ENCODE results near the gene CSNK1E. TPM values are rescaled to one million over a fixed set of nuclear protein-coding genes. Genes with fewer than 3 reads are reported as not detected.
A peak's percentile ranks its signal among the peaks of the same experiment; 100 is the strongest.
"Not testable (repeated sequence)": the region's sequence is repeated elsewhere in the genome, so short reads cannot be mapped to it uniquely, and the experiment has no call there.

CSNK1E gene
- total RNA-seq, 1 donor from 2014 or later: 402 TPM

GRCh38 chr22:38345782-38346181 lies 28.5 kb upstream of the CSNK1E start:
- H3K36me3 Mint-ChIP-seq (ENCODE audit: unreplicated experiment): no peaks in the 10 kb centered on the region
- peaks cover 2% of the 10 kb centered on the region for H3K27me3 Mint-ChIP-seq (ENCODE audit: unreplicated experiment)
- H3K4me3 Mint-ChIP-seq (ENCODE audit: unreplicated experiment): no peak overlapping the region

DNA sequence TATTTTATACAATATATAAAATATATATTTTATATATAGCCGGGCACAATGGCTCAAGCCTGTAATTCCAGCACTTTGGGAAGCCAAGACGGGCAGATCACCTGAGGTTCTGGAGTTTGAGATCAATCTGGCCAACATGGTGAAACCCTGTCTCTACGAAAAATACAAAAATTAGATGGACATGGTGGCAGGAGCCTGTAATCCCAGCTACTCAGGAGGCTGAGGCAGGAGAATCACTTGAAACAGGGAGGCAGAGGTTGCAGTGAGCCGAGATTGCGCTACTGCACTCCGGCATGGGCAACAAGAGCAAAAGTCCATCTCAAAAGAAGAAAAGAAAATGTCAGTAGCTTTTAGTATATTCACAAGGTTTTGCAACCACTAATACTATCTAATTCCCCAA lies 22.7 kb upstream of the CSNK1E start:
- H3K4me1 Mint-ChIP-seq (ENCODE audit: low read depth, unreplicated experiment); H3K27me3 Mint-ChIP-seq (ENCODE audit: unreplicated experiment); H3K9me3 Mint-ChIP-seq (ENCODE audit: unreplicated experiment); H3K36me3 Mint-ChIP-seq (ENCODE audit: unreplicated experiment); H3K4me3 Mint-ChIP-seq (ENCODE audit: unreplicated experiment); H3K27ac Mint-ChIP-seq (ENCODE audit: unreplicated experiment): not testable (repeated sequence)
- peak; percentile 2 for DNase-seq

More at GRCh38 chr22:38345782-38346181, 28.5 kb upstream of the CSNK1E start:
- Mint-ChIP-seq H3K4me1 (ENCODE audit: low read depth, unreplicated experiment) (peaks cover 14% of the 10 kb centered on the region), H3K9me3 (ENCODE audit: unreplicated experiment) (peaks cover 11% of the 10 kb centered on the region), H3K27ac (ENCODE audit: unreplicated experiment) (no peak overlapping the region)
- TF ChIP-seq, protein P1, sequence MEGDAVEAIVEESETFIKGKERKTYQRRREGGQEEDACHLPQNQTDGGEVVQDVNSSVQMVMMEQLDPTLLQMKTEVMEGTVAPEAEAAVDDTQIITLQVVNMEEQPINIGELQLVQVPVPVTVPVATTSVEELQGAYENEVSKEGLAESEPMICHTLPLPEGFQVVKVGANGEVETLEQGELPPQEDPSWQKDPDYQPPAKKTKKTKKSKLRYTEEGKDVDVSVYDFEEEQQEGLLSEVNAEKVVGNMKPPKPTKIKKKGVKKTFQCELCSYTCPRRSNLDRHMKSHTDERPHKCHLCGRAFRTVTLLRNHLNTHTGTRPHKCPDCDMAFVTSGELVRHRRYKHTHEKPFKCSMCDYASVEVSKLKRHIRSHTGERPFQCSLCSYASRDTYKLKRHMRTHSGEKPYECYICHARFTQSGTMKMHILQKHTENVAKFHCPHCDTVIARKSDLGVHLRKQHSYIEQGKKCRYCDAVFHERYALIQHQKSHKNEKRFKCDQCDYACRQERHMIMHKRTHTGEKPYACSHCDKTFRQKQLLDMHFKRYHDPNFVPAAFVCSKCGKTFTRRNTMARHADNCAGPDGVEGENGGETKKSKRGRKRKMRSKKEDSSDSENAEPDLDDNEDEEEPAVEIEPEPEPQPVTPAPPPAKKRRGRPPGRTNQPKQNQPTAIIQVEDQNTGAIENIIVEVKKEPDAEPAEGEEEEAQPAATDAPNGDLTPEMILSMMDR (IDR thresholded peaks at IDR 0.05; ENCODE audit: partially characterized antibody, unreplicated experiment): no peak
- no peak for DNase-seq

GRCh38 chr22:38338772-38339379 lies 21.6 kb upstream of the CSNK1E start:
- Mint-ChIP-seq H3K9me3 (ENCODE audit: unreplicated experiment) (peaks cover 9% of the 10 kb centered on the region), H3K4me1 (ENCODE audit: low read depth, unreplicated experiment) (peaks cover 5% of the 10 kb centered on the region), H3K4me3 (ENCODE audit: unreplicated experiment) (no peak overlapping the region), H3K27ac (ENCODE audit: unreplicated experiment) (no peak overlapping the region), H3K27me3 (ENCODE audit: unreplicated experiment) (peaks cover 6% of the 10 kb centered on the region), H3K36me3 (ENCODE audit: unreplicated experiment) (no peaks in the 10 kb centered on the region)
- TF ChIP-seq, protein P1 (IDR thresholded peaks at IDR 0.05; ENCODE audit: partially characterized antibody, unreplicated experiment): no peak
- peak; percentile 6 for DNase-seq

DNA sequence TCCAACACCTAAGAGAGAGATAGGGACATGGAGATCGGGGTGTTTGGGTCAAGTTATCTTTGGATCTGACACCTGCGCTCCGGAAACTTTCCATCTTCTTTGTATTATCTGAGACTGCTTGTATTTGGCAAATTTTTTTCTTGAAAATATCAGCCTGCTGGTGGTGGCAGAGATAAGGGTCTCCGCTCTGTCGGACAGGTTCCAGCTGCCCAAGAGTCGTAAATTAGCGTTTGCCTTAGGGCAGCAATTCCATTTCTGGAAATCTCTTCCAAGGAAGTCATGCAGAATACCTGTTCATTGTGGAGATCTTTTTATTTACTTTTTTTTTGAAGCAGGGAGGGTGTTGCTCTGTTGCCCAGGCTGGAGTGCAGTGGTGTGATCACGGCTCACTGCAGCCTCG lies 19.5 kb upstream of the CSNK1E start:
- Mint-ChIP-seq H3K27ac (ENCODE audit: unreplicated experiment) (peak overlapping the region; percentile 8), H3K4me1 (ENCODE audit: low read depth, unreplicated experiment) (peaks cover 5% of the 10 kb centered on the region), H3K36me3 (ENCODE audit: unreplicated experiment) (no peaks in the 10 kb centered on the region), H3K4me3 (ENCODE audit: unreplicated experiment) (peak overlapping the region; percentile 71), H3K9me3 (ENCODE audit: unreplicated experiment) (peaks cover 9% of the 10 kb centered on the region), H3K27me3 (ENCODE audit: unreplicated experiment) (peaks cover 6% of the 10 kb centered on the region)
- TF ChIP-seq, protein P1 (IDR thresholded peaks at IDR 0.05; ENCODE audit: partially characterized antibody, unreplicated experiment): no peak
- DNase-seq: no peak

DNA sequence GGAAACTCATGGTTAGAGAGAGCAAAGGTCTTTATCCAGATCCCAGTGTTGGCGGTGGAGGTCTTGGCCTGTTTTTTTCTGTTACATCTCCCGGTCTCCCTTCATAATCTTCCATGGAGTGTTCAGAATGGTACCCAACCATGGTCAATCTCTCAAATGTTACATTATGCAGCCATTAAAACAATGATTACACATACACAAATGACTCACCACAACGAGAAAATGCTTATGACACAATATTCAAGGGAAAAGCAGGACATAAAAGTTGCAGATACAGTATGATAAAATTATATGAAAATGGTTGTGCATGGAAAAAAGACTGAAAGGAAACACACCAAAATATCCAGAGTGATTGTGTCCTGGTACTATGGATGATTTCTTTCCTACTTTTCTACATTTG lies 17.8 kb upstream of the CSNK1E start:
- H3K4me1 Mint-ChIP-seq (ENCODE audit: low read depth, unreplicated experiment): peaks cover 2% of the 10 kb centered on the region
- DNase-seq: no peak
- peaks cover 6% of the 10 kb centered on the region for H3K9me3 Mint-ChIP-seq (ENCODE audit: unreplicated experiment)
- no peak overlapping the region for H3K27ac Mint-ChIP-seq (ENCODE audit: unreplicated experiment)
- H3K27me3 Mint-ChIP-seq (ENCODE audit: unreplicated experiment): peaks cover 6% of the 10 kb centered on the region
- H3K4me3 Mint-ChIP-seq (ENCODE audit: unreplicated experiment): peak overlapping the region; percentile 63
- no peaks in the 10 kb centered on the region for H3K36me3 Mint-ChIP-seq (ENCODE audit: unreplicated experiment)
- TF ChIP-seq, protein P1 (IDR thresholded peaks at IDR 0.05; ENCODE audit: partially characterized antibody, unreplicated experiment): no peak

Measured in glutamatergic neuron (in vitro differentiated cells).